Large intestine (tissue), 12 donors: ENCODE results near the gene CNNM2. TPM values are rescaled to one million over a fixed set of nuclear protein-coding genes. Genes with fewer than 3 reads are reported as not detected.
A peak's percentile ranks its signal among the peaks of the same experiment; 100 is the strongest.

Source experiments
- DNase-seq, 2 donors: peaks; one replicate each; pipeline versions ENCODE4 v3.0.0 to v3.0.0-alpha.2; 2013
- H3K27ac ChIP-seq: one replicate; pipeline ENCODE4 v1.5.1; 2013; ENCODE audit warnings: low read length
- H3K27me3 ChIP-seq: 2 replicates; pipeline ENCODE4 v1.6.1; 2013; ENCODE audit warnings: low read length; ENCODE audit not compliant: control insufficient read depth, insufficient read depth
- H3K36me3 ChIP-seq: 2 replicates; pipeline ENCODE4 v1.6.1; 2013; ENCODE audit warnings: low read length; ENCODE audit not compliant: control insufficient read depth, insufficient read depth
- H3K4me1 ChIP-seq: one replicate; pipeline ENCODE4 v1.6.1; 2013; ENCODE audit warnings: low read length; ENCODE audit not compliant: control insufficient read depth, insufficient read depth
- H3K4me3 ChIP-seq: one replicate; pipeline ENCODE4 v1.5.1; 2013; ENCODE audit warnings: low read length
- H3K9me3 ChIP-seq: one replicate; pipeline ENCODE4 v1.6.1; 2013; ENCODE audit warnings: mild to moderate bottlenecking, low read depth, low read length, moderate library complexity; ENCODE audit not compliant: control insufficient read depth
- WGBS: methylation state at CpG from one replicate; pipeline ENCODE4 v1.1.5; 2013; ENCODE audit warnings: low lambda C conversion rate; ENCODE audit not compliant: insufficient coverage; 5-methylcytosine and 5-hydroxymethylcytosine counted together
- long read RNA-seq, 11 donors: transcript quantifications; one replicate each; lab custom pipeline, GENCODE V29; 2026
- polyA plus RNA-seq: library from polyadenylated mRNA; unstranded; fragments of 120-200 nt; gene quantifications from one replicate; pipeline ENCODE4 v1.2.1, GENCODE V29; 2013

The CNNM2 gene
- 12.5 TPM for polyA plus RNA-seq
- long read RNA-seq, donor 1, full-length matches to known transcripts: 2 of 2 reads
- long read RNA-seq, donor 1, partial matches to known transcripts: 0 of 2 reads
- long read RNA-seq, donor 1, other reads (novel, unspliced or antisense): 0 of 2 reads
- long read RNA-seq, donor 2, full-length matches to known transcripts: 4 of 4 reads
- long read RNA-seq, donor 2, partial matches to known transcripts: 0 of 4 reads
- long read RNA-seq, donor 2, other reads (novel, unspliced or antisense): 0 of 4 reads
- long read RNA-seq, donor 3: 0 reads
- long read RNA-seq, donor 4: 0 reads
- long read RNA-seq, donor 5, partial matches to known transcripts: 0 of 1 reads
- long read RNA-seq, donor 5, other reads (novel, unspliced or antisense): 0 of 1 reads
- long read RNA-seq, donor 6, partial matches to known transcripts: 0 of 3 reads
- long read RNA-seq, donor 6, other reads (novel, unspliced or antisense): 0 of 3 reads
- long read RNA-seq, donor 7, full-length matches to known transcripts: 4 of 4 reads
- long read RNA-seq, donor 7, partial matches to known transcripts: 0 of 4 reads
- long read RNA-seq, donor 7, other reads (novel, unspliced or antisense): 0 of 4 reads
- long read RNA-seq, donor 8, partial matches to known transcripts: 0 of 6 reads
- long read RNA-seq, donor 8, other reads (novel, unspliced or antisense): 0 of 6 reads
- long read RNA-seq, donor 9, partial matches to known transcripts: 0 of 1 reads
- long read RNA-seq, donor 9, other reads (novel, unspliced or antisense): 0 of 1 reads
- long read RNA-seq, donor 10, partial matches to known transcripts: 6 of 9 reads
- long read RNA-seq, donor 10, other reads (novel, unspliced or antisense): 0 of 9 reads
- long read RNA-seq, donor 11, partial matches to known transcripts: 0 of 2 reads
- long read RNA-seq, donor 11, other reads (novel, unspliced or antisense): 0 of 2 reads

GRCh38 chr10:102917962-102918816 lies at the start of gene CNNM2:
CNNM2 (plus strand) TSS chr10:102918294; CDS start chr10:102918481, 187 bp downstream.
- Histone ChIP-seq H3K36me3 (no peaks in the 10 kb centered on the region), H3K27me3 (no peaks in the 10 kb centered on the region), H3K4me1 (peaks cover 7% of the 10 kb centered on the region), H3K27ac (peak within 1 kb of the TSS; percentile 93), H3K4me3 (peak within 1 kb of the TSS; percentile 83), H3K9me3 (no peaks in the 10 kb centered on the region)
- DNase-seq: peak; percentile 100
- 0% methylated on average over 1 of the region's 80 CpGs for WGBS

GRCh38 chr10:102868911-102869257 lies 49.2 kb upstream of the CNNM2 start:
- H3K36me3 ChIP-seq: no peaks in the 10 kb centered on the region
- H3K27me3 ChIP-seq: no peaks in the 10 kb centered on the region
- peak overlapping the region; percentile 20 for H3K27ac ChIP-seq
- DNase-seq: no peak
- peaks cover 6% of the 10 kb centered on the region for H3K4me1 ChIP-seq
- H3K4me3 ChIP-seq: peak overlapping the region; percentile 45
- H3K9me3 ChIP-seq: no peaks in the 10 kb centered on the region
- 20% methylated on average over 1 of the region's 5 CpGs for WGBS

- Histone ChIP-seq H3K27ac (peak within 1 kb of the TSS; percentile 29), H3K36me3 (no peaks in the 10 kb centered on the region), H3K4me3 (peak within 1 kb of the TSS; percentile 45), H3K27me3 (no peaks in the 10 kb centered on the region), H3K4me1 (peaks cover 6% of the 10 kb centered on the region), H3K9me3 (no peaks in the 10 kb centered on the region)
- DNase-seq: peak; percentile 38 to 86
- no CpG with 5 or more reads among the region's 63 CpGs for WGBS
Measured at GRCh38 chr10:102869258-102870198, 48.6 kb upstream of the CNNM2 start, which contains the start of gene AS3MT. AS3MT (plus strand) TSS chr10:102869470; CDS start chr10:102869593, 123 bp downstream.

- H3K4me1 ChIP-seq: peaks cover 6% of the 10 kb centered on the region
- H3K4me3 ChIP-seq: peak overlapping the region; percentile 45
- no peaks in the 10 kb centered on the region for H3K36me3 ChIP-seq
- no CpG with 5 or more reads among the region's 10 CpGs for WGBS
- H3K9me3 ChIP-seq: no peaks in the 10 kb centered on the region
- no peaks in the 10 kb centered on the region for H3K27me3 ChIP-seq
- H3K27ac ChIP-seq: no peak overlapping the region
- DNase-seq: peak in 1 of 2 donors; percentile 9
Measured at GRCh38 chr10:102870221-102870620, 47.9 kb upstream of the CNNM2 start.

GRCh38 chr10:102872163-102872562 lies 45.9 kb upstream of the CNNM2 start:
- no peak overlapping the region for H3K4me3 ChIP-seq
- no CpG with 5 or more reads among the region's 4 CpGs for WGBS

GRCh38 chr10:102876747-102877153 lies 41.3 kb upstream of the CNNM2 start:
- H3K4me3 ChIP-seq: no peak overlapping the region
- DNase-seq: no peak
- WGBS: no CpG with 5 or more reads among the region's 2 CpGs
- H3K36me3 ChIP-seq: peaks cover 6% of the 10 kb centered on the region
- no peaks in the 10 kb centered on the region for H3K9me3 ChIP-seq
- no peaks in the 10 kb centered on the region for H3K27me3 ChIP-seq
- H3K27ac ChIP-seq: no peak overlapping the region
- H3K4me1 ChIP-seq: no peaks in the 10 kb centered on the region

More at GRCh38 chr10:102872163-102872562, 45.9 kb upstream of the CNNM2 start:
- no peaks in the 10 kb centered on the region for H3K27me3 ChIP-seq
- peaks cover 6% of the 10 kb centered on the region for H3K4me1 ChIP-seq
- no peaks in the 10 kb centered on the region for H3K9me3 ChIP-seq
- DNase-seq: peak in 1 of 2 donors; percentile 9
- H3K36me3 ChIP-seq: peaks cover 3% of the 10 kb centered on the region
- no peak overlapping the region for H3K27ac ChIP-seq

GRCh38 chr10:102878629-102879028 lies 39.5 kb upstream of the CNNM2 start:
- no peaks in the 10 kb centered on the region for H3K9me3 ChIP-seq
- 90% methylated on average over 2 of the region's 4 CpGs for WGBS
- no peak for DNase-seq
- H3K27me3 ChIP-seq: no peaks in the 10 kb centered on the region
- H3K4me1 ChIP-seq: no peaks in the 10 kb centered on the region
- peaks cover 6% of the 10 kb centered on the region for H3K36me3 ChIP-seq
- H3K27ac ChIP-seq: no peak overlapping the region
- H3K4me3 ChIP-seq: no peak overlapping the region

GRCh38 chr10:102880256-102880655 lies 37.8 kb upstream of the CNNM2 start:
- Histone ChIP-seq H3K36me3 (peaks cover 6% of the 10 kb centered on the region), H3K4me3 (no peak overlapping the region), H3K9me3 (no peaks in the 10 kb centered on the region), H3K4me1 (no peaks in the 10 kb centered on the region), H3K27ac (no peak overlapping the region), H3K27me3 (no peaks in the 10 kb centered on the region)
- no peak for DNase-seq
- WGBS: no CpG with 5 or more reads among the region's 2 CpGs

GRCh38 chr10:102888048-102888447 lies 30.0 kb upstream of the CNNM2 start:
- no peaks in the 10 kb centered on the region for H3K9me3 ChIP-seq
- no peaks in the 10 kb centered on the region for H3K4me1 ChIP-seq
- no peaks in the 10 kb centered on the region for H3K27me3 ChIP-seq
- H3K4me3 ChIP-seq: no peak overlapping the region
- peaks cover 2% of the 10 kb centered on the region for H3K36me3 ChIP-seq
- H3K27ac ChIP-seq: no peak overlapping the region
- no CpG with 5 or more reads among the region's 1 CpG for WGBS
- DNase-seq: no peak
